ENCODE data around the gene DEXI.

Gene DEXI

DNA sequence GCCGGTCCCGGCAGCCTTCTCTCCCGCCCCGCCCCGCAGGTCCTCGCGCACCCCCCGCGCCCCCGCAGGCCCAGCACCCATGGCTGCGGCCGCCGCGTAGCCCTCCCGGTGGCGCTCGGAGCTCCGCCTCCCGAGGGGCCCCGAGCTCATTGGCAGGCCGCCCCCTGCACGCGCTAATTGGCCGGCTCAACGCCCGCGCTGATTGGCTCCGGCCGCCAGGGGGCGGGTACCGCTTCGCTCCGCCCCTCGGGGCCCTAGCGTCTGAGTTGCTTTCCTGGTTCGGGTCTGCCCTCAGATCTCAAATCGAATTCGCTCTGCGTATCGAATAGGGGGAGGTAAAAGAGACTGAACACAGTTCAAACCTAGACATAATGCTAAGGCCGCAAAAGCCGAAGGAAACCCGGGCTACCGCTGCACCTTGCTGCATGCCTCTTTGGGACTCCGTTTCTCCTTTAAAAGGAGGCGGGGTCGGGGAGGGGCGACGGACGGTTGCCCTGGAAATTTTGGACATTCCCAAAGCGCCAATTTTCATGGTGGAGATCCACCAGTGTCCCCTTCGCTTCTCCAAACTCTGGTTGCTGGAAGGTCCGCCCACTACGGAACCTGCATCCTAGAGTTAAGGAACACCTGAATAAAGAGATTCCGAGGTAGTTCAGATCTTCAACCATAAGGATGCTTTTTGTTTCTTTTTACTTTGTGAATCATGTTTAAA is at the start of gene DEXI:
Gene DEXI (minus strand): TSS at position 117 of the 712 bp plus-strand sequence. CDS start 463 bp downstream, outside the sequence.
- Mint-ChIP-seq H3K9me3 (no peaks in the 10 kb centered on the region), H3K36me3 (peaks cover 16% of the 10 kb centered on the region), H3K4me1 (peaks cover 84% of the 10 kb centered on the region), H3K27ac (peak within 1 kb of the TSS; percentile 76), H3K27me3 (no peaks in the 10 kb centered on the region), H3K4me3 (peak within 1 kb of the TSS; percentile 84)
- ATAC-seq: peak; percentile 89

DNA sequence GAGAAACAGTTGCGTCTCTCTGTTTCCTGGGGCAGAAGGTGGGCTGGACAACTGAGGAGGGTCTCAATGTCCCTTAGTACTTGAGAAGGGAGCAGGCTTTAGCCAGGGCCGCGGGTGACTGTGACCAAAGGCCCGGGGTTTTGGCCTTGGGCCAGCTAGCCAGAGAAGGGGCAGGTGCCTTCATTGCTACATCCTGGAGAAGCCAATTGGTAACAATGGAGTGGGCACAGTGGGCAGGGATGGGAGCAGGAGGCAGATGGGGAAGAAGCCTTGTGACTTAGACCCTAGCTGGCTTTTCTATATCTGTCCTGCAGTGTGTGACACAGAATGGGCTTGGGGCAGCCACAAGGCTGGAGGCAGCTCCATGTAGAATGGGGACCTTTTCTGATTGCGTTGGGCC is 48.1 kb upstream of the DEXI start:
- peaks cover 79% of the 10 kb centered on the region for H3K36me3 Mint-ChIP-seq
- H3K4me1 Mint-ChIP-seq: peaks cover 77% of the 10 kb centered on the region
- H3K27ac Mint-ChIP-seq: peak overlapping the region; percentile 93

GRCh38 chr16:10989559-10989958 is 47.3 kb upstream of the DEXI start:
- Mint-ChIP-seq H3K9me3 (peaks cover 4% of the 10 kb centered on the region), H3K27me3 (no peaks in the 10 kb centered on the region), H3K27ac (peak overlapping the region; percentile 93), H3K4me1 (peaks cover 71% of the 10 kb centered on the region), H3K36me3 (peaks cover 73% of the 10 kb centered on the region), H3K4me3 (no peak overlapping the region)
- no peak for ATAC-seq

More for the DNA sequence above, 48.1 kb upstream of the DEXI start:
- Mint-ChIP-seq H3K9me3 (peaks cover 4% of the 10 kb centered on the region), H3K4me3 (no peak overlapping the region), H3K27me3 (no peaks in the 10 kb centered on the region)
- no peak for ATAC-seq

DNA sequence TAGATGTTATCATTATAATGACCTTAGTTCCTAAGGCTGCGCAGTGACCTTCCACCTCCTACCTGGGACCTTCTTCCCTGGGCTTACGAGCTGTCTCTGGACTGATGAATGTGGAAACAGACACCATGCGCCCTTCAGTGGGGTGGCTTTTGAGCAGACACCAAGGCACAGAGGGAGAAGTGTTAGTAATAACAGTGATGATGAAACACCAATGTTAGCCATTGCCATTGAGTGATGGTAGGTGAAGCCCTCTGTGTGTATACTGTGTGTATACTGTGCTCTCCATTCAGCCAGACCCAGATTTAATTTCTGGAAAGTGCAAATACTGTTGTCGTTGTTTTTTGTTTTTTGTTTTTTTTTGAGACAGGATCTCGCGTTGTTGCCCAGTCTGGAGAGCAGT is 46.6 kb upstream of the DEXI start:
- Mint-ChIP-seq H3K4me3 (no peak overlapping the region), H3K4me1 (peaks cover 71% of the 10 kb centered on the region), H3K36me3 (peaks cover 71% of the 10 kb centered on the region), H3K27me3 (no peaks in the 10 kb centered on the region), H3K27ac (peak overlapping the region; percentile 85), H3K9me3 (peaks cover 4% of the 10 kb centered on the region)
- no peak for ATAC-seq

- ATAC-seq: peak; percentile 96
- peaks cover 4% of the 10 kb centered on the region for H3K9me3 Mint-ChIP-seq
- peak overlapping the region; percentile 85 for H3K27ac Mint-ChIP-seq
- peaks cover 66% of the 10 kb centered on the region for H3K36me3 Mint-ChIP-seq
- H3K4me1 Mint-ChIP-seq: peaks cover 74% of the 10 kb centered on the region
- peak overlapping the region; percentile 53 for H3K4me3 Mint-ChIP-seq
- no peaks in the 10 kb centered on the region for H3K27me3 Mint-ChIP-seq
These were observed 46.0 kb upstream of the DEXI start for GRCh38 chr16:10988164-10988803.

DNA sequence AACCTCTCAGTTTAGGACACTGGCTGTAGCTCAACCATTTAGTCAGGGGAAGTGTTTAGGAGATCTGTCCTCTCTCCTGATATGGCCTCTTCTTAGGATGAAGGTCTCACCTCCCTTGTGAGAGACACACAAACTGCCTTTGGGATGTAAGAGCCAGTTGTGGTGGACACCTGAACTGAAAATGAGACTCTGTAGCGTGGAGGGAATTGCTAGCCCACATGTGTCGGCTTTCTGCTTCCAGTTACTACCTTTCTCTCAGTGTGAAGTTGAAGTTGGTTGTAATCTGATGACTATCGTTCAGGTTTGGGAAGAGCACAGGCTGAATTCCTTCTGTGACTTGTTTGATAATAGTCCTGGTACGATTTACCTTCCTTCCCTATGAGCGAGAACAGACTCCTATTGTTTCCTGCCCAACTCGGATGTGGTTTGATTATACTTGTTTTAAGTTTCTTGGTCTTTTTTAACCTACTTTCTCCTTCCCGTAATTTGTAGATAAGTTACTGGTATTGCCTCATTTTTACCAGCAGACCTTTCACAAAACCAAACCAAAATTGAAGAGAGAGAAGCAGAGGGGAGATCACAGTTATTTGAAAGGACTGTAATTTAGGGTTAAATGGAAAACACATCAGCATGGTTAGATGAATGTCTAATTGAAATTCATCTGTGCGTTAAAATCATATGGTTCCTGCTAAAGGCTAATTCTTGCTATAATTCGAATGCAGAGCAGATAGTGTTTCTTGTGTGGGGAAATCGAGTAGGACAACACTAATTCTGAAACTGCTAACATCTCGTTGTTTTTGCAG is 45.3 kb upstream of the DEXI start:
- H3K36me3 Mint-ChIP-seq: peaks cover 59% of the 10 kb centered on the region
- peaks cover 75% of the 10 kb centered on the region for H3K4me1 Mint-ChIP-seq
- peak overlapping the region; percentile 85 for H3K27ac Mint-ChIP-seq
- H3K9me3 Mint-ChIP-seq: peaks cover 4% of the 10 kb centered on the region
- H3K4me3 Mint-ChIP-seq: peak overlapping the region; percentile 44
- ATAC-seq: peak; percentile 29
- H3K27me3 Mint-ChIP-seq: no peaks in the 10 kb centered on the region

- Mint-ChIP-seq H3K27me3 (no peaks in the 10 kb centered on the region), H3K27ac (peak overlapping the region; percentile 93), H3K4me3 (no peak overlapping the region), H3K9me3 (no peaks in the 10 kb centered on the region), H3K36me3 (peaks cover 50% of the 10 kb centered on the region), H3K4me1 (peaks cover 84% of the 10 kb centered on the region)
- ATAC-seq: no peak
These were observed 42.2 kb upstream of the DEXI start for GRCh38 chr16:10984509-10984908.

DNA sequence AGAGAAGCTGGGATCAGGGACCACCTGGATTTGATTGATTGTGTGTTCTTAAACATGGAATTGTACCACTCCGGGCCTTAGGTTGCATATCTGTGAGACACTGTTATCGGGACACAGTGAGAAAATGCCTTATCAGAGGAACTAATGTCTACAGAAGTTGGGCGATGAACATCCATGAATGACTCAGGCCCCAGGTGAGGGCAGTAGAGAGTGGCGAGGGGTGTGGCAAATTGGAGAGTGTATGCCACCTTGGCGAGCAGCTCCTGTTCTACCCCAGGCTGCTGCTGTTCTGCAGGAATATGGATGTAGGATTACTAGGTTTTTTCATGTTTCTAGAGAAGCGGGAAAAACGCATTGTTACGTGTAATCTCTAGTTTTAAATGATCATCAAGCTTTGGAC is 40.9 kb upstream of the DEXI start:
- peak overlapping the region; percentile 80 for H3K4me3 Mint-ChIP-seq
- no peaks in the 10 kb centered on the region for H3K9me3 Mint-ChIP-seq
- H3K27ac Mint-ChIP-seq: peak overlapping the region; percentile 93
- H3K27me3 Mint-ChIP-seq: no peaks in the 10 kb centered on the region
- peaks cover 58% of the 10 kb centered on the region for H3K36me3 Mint-ChIP-seq
- H3K4me1 Mint-ChIP-seq: peaks cover 76% of the 10 kb centered on the region
- ATAC-seq: peak; percentile 56

GRCh38 chr16:10982465-10983150 is 40.3 kb upstream of the DEXI start:
- Mint-ChIP-seq H3K36me3 (peaks cover 57% of the 10 kb centered on the region), H3K27ac (peak overlapping the region; percentile 93), H3K27me3 (no peaks in the 10 kb centered on the region), H3K4me1 (peaks cover 74% of the 10 kb centered on the region), H3K9me3 (no peaks in the 10 kb centered on the region), H3K4me3 (peak overlapping the region; percentile 80)
- peak; percentile 58 for ATAC-seq

- ATAC-seq: peak; percentile 94
- H3K9me3 Mint-ChIP-seq: no peaks in the 10 kb centered on the region
- no peaks in the 10 kb centered on the region for H3K27me3 Mint-ChIP-seq
- peak overlapping the region; percentile 93 for H3K27ac Mint-ChIP-seq
- H3K4me3 Mint-ChIP-seq: peak overlapping the region; percentile 80
- peaks cover 54% of the 10 kb centered on the region for H3K36me3 Mint-ChIP-seq
- H3K4me1 Mint-ChIP-seq: peaks cover 70% of the 10 kb centered on the region
These were observed 39.5 kb upstream of the DEXI start for GRCh38 chr16:10981697-10982216.

DNA sequence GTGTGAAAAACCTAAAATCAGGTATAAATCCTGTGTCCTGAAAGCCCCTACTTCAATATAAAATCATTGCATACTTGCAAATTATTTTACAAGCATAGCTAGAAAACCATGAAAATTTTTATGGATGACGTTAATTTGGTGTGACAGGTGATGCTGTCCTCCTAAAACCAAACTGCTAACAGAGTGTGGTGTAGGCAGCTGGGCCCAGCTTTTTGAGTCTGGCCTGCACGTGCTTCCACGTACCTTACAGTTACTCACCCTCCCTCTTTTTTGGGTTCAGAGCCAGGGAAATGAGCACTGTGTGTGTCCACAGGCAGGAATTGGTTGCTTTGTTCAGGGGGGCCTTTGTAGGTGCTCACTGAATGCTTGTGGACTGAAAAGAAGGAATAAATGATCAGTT is 38.5 kb upstream of the DEXI start:
- no peak for ATAC-seq
- no peaks in the 10 kb centered on the region for H3K9me3 Mint-ChIP-seq
- peak overlapping the region; percentile 47 for H3K4me3 Mint-ChIP-seq
- H3K27ac Mint-ChIP-seq: peak overlapping the region; percentile 93
- H3K36me3 Mint-ChIP-seq: peaks cover 47% of the 10 kb centered on the region
- H3K27me3 Mint-ChIP-seq: no peaks in the 10 kb centered on the region
- H3K4me1 Mint-ChIP-seq: peaks cover 63% of the 10 kb centered on the region

- ATAC-seq: no peak
- H3K4me1 Mint-ChIP-seq: peaks cover 63% of the 10 kb centered on the region
- H3K9me3 Mint-ChIP-seq: no peaks in the 10 kb centered on the region
- H3K27ac Mint-ChIP-seq: peak overlapping the region; percentile 93
- peak overlapping the region; percentile 47 for H3K4me3 Mint-ChIP-seq
- peaks cover 49% of the 10 kb centered on the region for H3K36me3 Mint-ChIP-seq
- H3K27me3 Mint-ChIP-seq: no peaks in the 10 kb centered on the region
These were observed 37.7 kb upstream of the DEXI start for GRCh38 chr16:10979717-10980601.

DNA sequence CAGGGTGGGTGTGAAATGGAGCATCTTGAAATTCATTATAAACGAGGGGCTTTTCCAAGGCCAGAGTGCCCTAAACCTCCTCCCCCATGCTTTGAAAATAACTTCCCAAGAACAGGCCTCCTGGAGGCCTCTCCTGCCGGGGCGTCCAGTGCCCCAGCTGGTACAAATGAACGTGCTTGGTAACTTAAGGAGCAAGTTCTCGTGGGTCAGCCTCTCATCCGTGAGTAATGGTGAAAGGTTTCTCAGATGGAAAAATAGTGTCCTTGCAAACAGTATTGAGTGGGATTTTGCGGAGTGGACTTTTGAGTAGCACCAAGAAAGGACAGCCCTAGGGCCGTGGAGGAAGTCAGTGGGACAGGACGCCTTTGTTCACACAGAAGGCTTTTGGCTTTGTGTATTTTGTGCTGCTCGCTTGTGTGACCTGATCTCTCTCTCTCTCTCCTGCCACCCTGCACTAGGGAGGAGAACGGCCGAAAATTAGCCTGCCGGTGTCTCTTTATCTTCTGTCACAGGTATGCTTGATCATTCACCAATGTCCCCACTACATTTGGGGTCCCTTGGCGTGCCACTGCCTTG is 36.7 kb upstream of the DEXI start:
- Mint-ChIP-seq H3K27ac (peak overlapping the region; percentile 93), H3K4me3 (no peak overlapping the region), H3K9me3 (no peaks in the 10 kb centered on the region), H3K4me1 (peaks cover 61% of the 10 kb centered on the region), H3K36me3 (peaks cover 49% of the 10 kb centered on the region), H3K27me3 (no peaks in the 10 kb centered on the region)
- no peak for ATAC-seq

DNA sequence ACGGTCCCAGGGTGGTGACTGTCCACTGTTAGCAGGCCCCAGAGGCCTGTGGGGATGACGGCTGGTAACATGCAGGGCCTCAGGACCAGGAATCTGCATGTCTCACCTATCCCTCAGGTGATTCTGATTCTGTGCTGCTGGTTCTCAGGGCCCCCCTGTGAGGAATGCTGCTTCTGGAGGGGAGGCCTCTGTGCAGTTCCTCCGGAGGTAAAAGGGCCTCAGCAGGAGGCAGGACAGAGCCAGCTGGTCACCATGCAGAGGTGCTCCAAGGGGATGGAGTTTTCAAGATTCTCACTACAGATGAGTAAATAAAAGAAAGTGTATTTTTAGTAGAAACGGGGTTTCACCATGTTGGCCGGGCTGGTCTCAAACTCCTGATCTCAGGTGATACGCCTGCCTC is 35.9 kb upstream of the DEXI start:
- no peak for ATAC-seq
- Mint-ChIP-seq H3K9me3 (no peaks in the 10 kb centered on the region), H3K36me3 (peaks cover 53% of the 10 kb centered on the region), H3K27me3 (no peaks in the 10 kb centered on the region), H3K4me1 (peaks cover 54% of the 10 kb centered on the region), H3K27ac (peak overlapping the region; percentile 93), H3K4me3 (no peak overlapping the region)
